ENCODE measurements around the gene KNSTRN. TPM values are rescaled to one million over a fixed set of nuclear protein-coding genes. Genes with fewer than 3 reads are reported as not detected.

KNSTRN gene
- total RNA-seq, 2 donors from 2014 or later, result 48.5 to 65.9 TPM

- no peaks in the 10 kb centered on the region for H3K9me3 Mint-ChIP-seq
- no peak overlapping the region for H3K4me3 Mint-ChIP-seq
- H3K4me1 Mint-ChIP-seq, result peaks cover 7% of the 10 kb centered on the region
- H3K27me3 Mint-ChIP-seq, result no peaks in the 10 kb centered on the region
- no peak for ATAC-seq (replicated peaks)
- no peak overlapping the region for H3K27ac Mint-ChIP-seq
- peaks cover 54% of the 10 kb centered on the region for H3K36me3 Mint-ChIP-seq (ENCODE audit: low read depth)
These were observed 10.7 kb downstream of the KNSTRN start for GRCh38 chr15:40392986-40393948.

GRCh38 chr15:40397688-40398412 is 15.3 kb downstream of the KNSTRN start:
- Mint-ChIP-seq H3K9me3 (no peaks in the 10 kb centered on the region), H3K27me3 (no peaks in the 10 kb centered on the region), H3K4me1 (peaks cover 16% of the 10 kb centered on the region), H3K36me3 (ENCODE audit: low read depth) (peaks cover 11% of the 10 kb centered on the region), H3K4me3 (peak overlapping the region; percentile 39), H3K27ac (peak overlapping the region; percentile 44)
- ATAC-seq (replicated peaks), result no peak

- Mint-ChIP-seq H3K9me3 (no peaks in the 10 kb centered on the region), H3K27me3 (no peaks in the 10 kb centered on the region), H3K4me1 (peaks cover 17% of the 10 kb centered on the region), H3K4me3 (peak overlapping the region; percentile 39), H3K27ac (peak overlapping the region; percentile 44), H3K36me3 (ENCODE audit: low read depth) (peaks cover 5% of the 10 kb centered on the region)
- ATAC-seq (replicated peaks), result peak; percentile 93
These were observed 15.9 kb downstream of the KNSTRN start for GRCh38 chr15:40398413-40398873.

- Mint-ChIP-seq H3K4me3 (no peak overlapping the region), H3K9me3 (no peaks in the 10 kb centered on the region), H3K4me1 (peaks cover 22% of the 10 kb centered on the region), H3K27me3 (no peaks in the 10 kb centered on the region), H3K36me3 (ENCODE audit: low read depth) (no peaks in the 10 kb centered on the region), H3K27ac (no peak overlapping the region)
- ATAC-seq (replicated peaks), result no peak
These were observed 16.8 kb downstream of the KNSTRN start for GRCh38 chr15:40399370-40399769.

GRCh38 chr15:40405501-40406381 is 23.2 kb downstream of the KNSTRN start, which contains the start of gene IVD:
TSS of gene IVD (plus strand) at chr15:40405795. CDS start at chr15:40405828, 33 bp downstream.
- H3K36me3 Mint-ChIP-seq (ENCODE audit: low read depth), result peaks cover 37% of the 10 kb centered on the region
- H3K4me1 Mint-ChIP-seq, result peaks cover 17% of the 10 kb centered on the region
- peak; percentile 97 for ATAC-seq (replicated peaks)
- peak within 1 kb of the TSS; percentile 91 for H3K27ac Mint-ChIP-seq
- no peaks in the 10 kb centered on the region for H3K27me3 Mint-ChIP-seq
- H3K4me3 Mint-ChIP-seq, result peak within 1 kb of the TSS; percentile 96
- H3K9me3 Mint-ChIP-seq, result no peaks in the 10 kb centered on the region

- Mint-ChIP-seq H3K9me3 (no peaks in the 10 kb centered on the region), H3K4me1 (peaks cover 22% of the 10 kb centered on the region), H3K4me3 (peak overlapping the region; percentile 96), H3K36me3 (ENCODE audit: low read depth) (peaks cover 54% of the 10 kb centered on the region), H3K27me3 (no peaks in the 10 kb centered on the region), H3K27ac (peak overlapping the region; percentile 72)
- ATAC-seq (replicated peaks), result no peak
These were observed 24.9 kb downstream of the KNSTRN start for GRCh38 chr15:40407330-40407990.

- ATAC-seq (replicated peaks), result no peak
- no peak overlapping the region for H3K27ac Mint-ChIP-seq
- no peaks in the 10 kb centered on the region for H3K9me3 Mint-ChIP-seq
- H3K27me3 Mint-ChIP-seq, result no peaks in the 10 kb centered on the region
- H3K4me1 Mint-ChIP-seq, result peaks cover 16% of the 10 kb centered on the region
- H3K4me3 Mint-ChIP-seq, result no peak overlapping the region
- H3K36me3 Mint-ChIP-seq (ENCODE audit: low read depth), result peaks cover 73% of the 10 kb centered on the region
These were observed 26.8 kb downstream of the KNSTRN start for GRCh38 chr15:40409366-40409765.

GRCh38 chr15:40410476-40410875 is 28.0 kb downstream of the KNSTRN start:
- no peak for ATAC-seq (replicated peaks)
- H3K4me3 Mint-ChIP-seq, result no peak overlapping the region
- H3K9me3 Mint-ChIP-seq, result no peaks in the 10 kb centered on the region
- H3K27me3 Mint-ChIP-seq, result no peaks in the 10 kb centered on the region
- peaks cover 82% of the 10 kb centered on the region for H3K36me3 Mint-ChIP-seq (ENCODE audit: low read depth)
- H3K4me1 Mint-ChIP-seq, result peaks cover 12% of the 10 kb centered on the region
- H3K27ac Mint-ChIP-seq, result peak overlapping the region; percentile 31

- Mint-ChIP-seq H3K27ac (peak overlapping the region; percentile 51), H3K27me3 (no peaks in the 10 kb centered on the region), H3K9me3 (no peaks in the 10 kb centered on the region), H3K36me3 (ENCODE audit: low read depth) (peaks cover 91% of the 10 kb centered on the region), H3K4me1 (peaks cover 6% of the 10 kb centered on the region), H3K4me3 (no peak overlapping the region)
- no peak for ATAC-seq (replicated peaks)
These were observed 29.7 kb downstream of the KNSTRN start for GRCh38 chr15:40412095-40412759.

GRCh38 chr15:40413036-40413435 is 30.5 kb downstream of the KNSTRN start:
- Mint-ChIP-seq H3K4me3 (no peak overlapping the region), H3K36me3 (ENCODE audit: low read depth) (peaks cover 90% of the 10 kb centered on the region), H3K27ac (no peak overlapping the region), H3K4me1 (peaks cover 6% of the 10 kb centered on the region), H3K9me3 (no peaks in the 10 kb centered on the region), H3K27me3 (no peaks in the 10 kb centered on the region)
- no peak for ATAC-seq (replicated peaks)

- H3K4me3 Mint-ChIP-seq, result no peak overlapping the region
- peaks cover 6% of the 10 kb centered on the region for H3K4me1 Mint-ChIP-seq
- H3K9me3 Mint-ChIP-seq, result no peaks in the 10 kb centered on the region
- no peak for ATAC-seq (replicated peaks)
- no peaks in the 10 kb centered on the region for H3K27me3 Mint-ChIP-seq
- H3K27ac Mint-ChIP-seq, result no peak overlapping the region
- peaks cover 77% of the 10 kb centered on the region for H3K36me3 Mint-ChIP-seq (ENCODE audit: low read depth)
These were observed 32.3 kb downstream of the KNSTRN start for GRCh38 chr15:40414816-40415215.

GRCh38 chr15:40415226-40415625 is 32.7 kb downstream of the KNSTRN start:
- Mint-ChIP-seq H3K9me3 (no peaks in the 10 kb centered on the region), H3K4me3 (no peak overlapping the region), H3K27ac (no peak overlapping the region), H3K36me3 (ENCODE audit: low read depth) (peaks cover 73% of the 10 kb centered on the region), H3K27me3 (no peaks in the 10 kb centered on the region), H3K4me1 (peaks cover 6% of the 10 kb centered on the region)
- ATAC-seq (replicated peaks), result no peak

GRCh38 chr15:40416056-40416455 is 33.5 kb downstream of the KNSTRN start:
- Mint-ChIP-seq H3K4me1 (peaks cover 2% of the 10 kb centered on the region), H3K27ac (no peak overlapping the region), H3K9me3 (no peaks in the 10 kb centered on the region), H3K36me3 (ENCODE audit: low read depth) (peaks cover 65% of the 10 kb centered on the region), H3K27me3 (no peaks in the 10 kb centered on the region), H3K4me3 (no peak overlapping the region)
- no peak for ATAC-seq (replicated peaks)
